Transverse colon (tissue), 4 donors: ENCODE results near the gene B3GNT3. TPM values are rescaled to one million over a fixed set of nuclear protein-coding genes. Genes with fewer than 3 reads are reported as not detected.

Source experiments
- DNase-seq: peaks from one replicate; pipeline ENCODE4 v3.0.0-alpha.2; 2019
- H3K27ac ChIP-seq, 4 donors: fragments of 200-600 bp; sonication (generic); 2 replicates each; pipeline ENCODE4 v1.5.1; 2016 to 2018; ENCODE audit warnings: inconsistent platforms in 4 of 4
- H3K27me3 ChIP-seq: fragments of 200-600 bp; sonication (generic); 2 replicates; pipeline ENCODE4 v1.5.1; 2017; ENCODE audit warnings: inconsistent platforms
- H3K36me3 ChIP-seq, 4 donors: fragments of 200-600 bp; sonication (generic); 2 replicates each; pipeline ENCODE4 v1.5.1; 2017 to 2019; ENCODE audit warnings: inconsistent platforms in 4 of 4
- H3K4me1 ChIP-seq, 4 donors: fragments of 200-600 bp; sonication (generic); 2 replicates each; pipeline ENCODE4 v1.5.1; 2017 to 2020; ENCODE audit warnings: inconsistent platforms in 4 of 4
- H3K4me3 ChIP-seq, 4 donors: fragments of 200-600 bp; sonication (generic); 1 replicate in 1 of 4; 2 replicates in 3 of 4; pipeline versions ENCODE4 v1.5.1 to v1.6.1; 2017 to 2019; ENCODE audit warnings: inconsistent platforms in 4 of 4
- H3K9me3 ChIP-seq, 2 donors: fragments of 200-600 bp; sonication (generic); 2 replicates each; pipeline ENCODE4 v1.5.1; 2017 to 2019; ENCODE audit warnings: inconsistent platforms in 2 of 2
- EP300 ChIP-seq: sonication (generic); formaldehyde crosslinking; IDR thresholded peaks from one replicate; pipeline ENCODE4 v1.6.1; 2017; ENCODE audit warnings: antibody characterized with exemption, low read depth
- POLR2A ChIP-seq: fragments of 450-650 bp; IDR thresholded peaks from one replicate; pipeline ENCODE4 v1.6.1; 2016; ENCODE audit warnings: antibody characterized with exemption, mild to moderate bottlenecking, moderate library complexity
- POLR2AphosphoS5 ChIP-seq, 3 donors: sonication (generic); formaldehyde crosslinking; IDR thresholded peaks; one replicate each; pipeline ENCODE4 v1.6.1; 2016; ENCODE audit warnings: antibody characterized with exemption in 3 of 3
- WGBS, 2 donors: methylation state at CpG; one replicate each; pipeline ENCODE4 v1.1.5; 2018; ENCODE audit warnings: low coverage in 1 of 2; 5-methylcytosine and 5-hydroxymethylcytosine counted together
- in situ Hi-C, 4 donors: fragments of 200-750 bp; cut with MboI; loops; one replicate each; pipeline versions ENCODE4 v1.15.0 to v1.15.1; 2017; ENCODE audit warnings: low sequenced_read_pairs in 3 of 4, low pct_ligation_motif_present in 1 of 4, low pct_unique_long_range_greater_than_20kb in 1 of 4
- intact Hi-C: fragments of 100-400 bp; cut with DNase I; formaldehyde crosslinking; loops from one replicate; pipeline ENCODE4 v1.15.1; 2023; ENCODE audit warnings: low total_unique reads
- total RNA-seq, 4 donors: library from RNA; depleted of rRNA; stranded (reverse); fragments of >200 nt; gene quantifications; one replicate each; pipeline ENCODE4 v1.1.0, GENCODE V29; 2016
- TF ChIP-seq, protein P1 (sequence below), 5 experiments: fragments of 200-600 bp in 3 of 5; fragments of 450-650 bp in 2 of 5; sonication (generic) in 3 of 5; IDR thresholded peaks; 1 replicate in 2 of 5; 2 replicates in 3 of 5; pipeline ENCODE4 v1.5.1; 2016 to 2017; ENCODE audit warnings: antibody characterized with exemption in 5 of 5, inconsistent platforms in 3 of 5, mild to moderate bottlenecking in 2 of 5, moderate library complexity in 1 of 5

Gene B3GNT3
- total RNA-seq, 4 donors from 2014 or later: 52.1 to 180 (median 144) TPM

DNA sequence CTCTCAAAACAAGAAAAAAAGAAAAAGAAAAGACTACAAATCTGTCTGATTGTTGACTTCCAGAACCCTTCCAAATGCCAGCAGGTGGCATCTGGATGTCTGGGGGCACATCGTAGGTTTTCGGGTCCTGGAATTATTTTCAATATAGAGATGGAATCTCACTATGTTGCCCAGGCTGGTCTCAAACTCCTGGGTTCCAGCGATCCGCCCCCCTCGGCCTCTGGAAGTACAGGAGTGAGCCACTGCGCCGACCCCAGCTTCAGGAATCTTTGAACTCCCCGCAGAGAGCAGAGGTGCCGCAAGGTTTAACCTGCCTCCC is 567 bp upstream of the B3GNT3 start:
- WGBS, 2 donors: 25 to 33% methylated on average over 2 to 9 of the region's 9 CpGs
- TF ChIP-seq, protein P1, sequence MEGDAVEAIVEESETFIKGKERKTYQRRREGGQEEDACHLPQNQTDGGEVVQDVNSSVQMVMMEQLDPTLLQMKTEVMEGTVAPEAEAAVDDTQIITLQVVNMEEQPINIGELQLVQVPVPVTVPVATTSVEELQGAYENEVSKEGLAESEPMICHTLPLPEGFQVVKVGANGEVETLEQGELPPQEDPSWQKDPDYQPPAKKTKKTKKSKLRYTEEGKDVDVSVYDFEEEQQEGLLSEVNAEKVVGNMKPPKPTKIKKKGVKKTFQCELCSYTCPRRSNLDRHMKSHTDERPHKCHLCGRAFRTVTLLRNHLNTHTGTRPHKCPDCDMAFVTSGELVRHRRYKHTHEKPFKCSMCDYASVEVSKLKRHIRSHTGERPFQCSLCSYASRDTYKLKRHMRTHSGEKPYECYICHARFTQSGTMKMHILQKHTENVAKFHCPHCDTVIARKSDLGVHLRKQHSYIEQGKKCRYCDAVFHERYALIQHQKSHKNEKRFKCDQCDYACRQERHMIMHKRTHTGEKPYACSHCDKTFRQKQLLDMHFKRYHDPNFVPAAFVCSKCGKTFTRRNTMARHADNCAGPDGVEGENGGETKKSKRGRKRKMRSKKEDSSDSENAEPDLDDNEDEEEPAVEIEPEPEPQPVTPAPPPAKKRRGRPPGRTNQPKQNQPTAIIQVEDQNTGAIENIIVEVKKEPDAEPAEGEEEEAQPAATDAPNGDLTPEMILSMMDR (IDR thresholded peaks at IDR 0.05): no peak
- TF ChIP-seq POLR2A (no peak), POLR2AphosphoS5 (IDR thresholded peaks at IDR 0.05) (no peak), EP300 (no peak)
- Histone ChIP-seq H3K36me3 (no peaks in the 10 kb centered on the region), H3K9me3 (no peaks in the 10 kb centered on the region), H3K27ac (peak overlapping the region; percentile 91 to 92 (median 92)), H3K4me1 (peaks cover 20 to 59% (median 42%) of the 10 kb centered on the region in 4 donors), H3K27me3 (peaks cover 34% of the 10 kb centered on the region), H3K4me3 (peak overlapping the region in 2 of 4 donors; percentile 52 to 58)
- no peak for DNase-seq
- in situ Hi-C loops: no loop called here
- intact Hi-C loops: no loop called here

DNA sequence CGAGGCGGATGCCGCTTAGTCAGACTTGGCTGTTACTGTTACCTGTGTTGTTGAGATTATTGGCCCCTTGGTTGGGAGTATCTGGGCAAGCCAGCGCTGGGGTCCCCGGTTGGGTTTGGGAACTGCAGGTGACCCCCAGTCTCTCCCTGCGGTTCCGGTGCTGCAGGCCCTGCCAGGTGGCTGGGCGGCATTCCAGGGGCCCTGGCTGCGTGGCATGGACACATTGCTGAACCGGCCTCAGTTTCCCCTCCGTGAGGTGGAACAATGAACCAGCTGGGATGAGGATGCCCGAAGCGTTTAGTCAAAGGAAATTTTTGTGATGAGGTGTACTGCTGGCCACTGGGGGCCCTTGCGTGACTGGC is 538 bp downstream of the B3GNT3 start:
- Histone ChIP-seq H3K9me3 (no peaks in the 10 kb centered on the region), H3K36me3 (no peaks in the 10 kb centered on the region), H3K4me1 (peaks cover 16 to 49% (median 38%) of the 10 kb centered on the region in 4 donors), H3K4me3 (peak overlapping the region in 3 of 4 donors; percentile 52 to 58 (median 54)), H3K27me3 (peaks cover 34% of the 10 kb centered on the region), H3K27ac (peak overlapping the region; percentile 91 to 92 (median 92))
- WGBS, 2 donors: 20% methylated on average over 14 of the region's 14 CpGs; no CpG with 5 or more reads in 1 of the 2 donors
- DNase-seq: no peak
- TF ChIP-seq, protein P1 (IDR thresholded peaks at IDR 0.05): no peak
- TF ChIP-seq POLR2AphosphoS5 (IDR thresholded peaks at IDR 0.05) (no peak), EP300 (no peak), POLR2A (no peak)
- in situ Hi-C loops: no loop called here
- intact Hi-C loops: no loop called here

DNA sequence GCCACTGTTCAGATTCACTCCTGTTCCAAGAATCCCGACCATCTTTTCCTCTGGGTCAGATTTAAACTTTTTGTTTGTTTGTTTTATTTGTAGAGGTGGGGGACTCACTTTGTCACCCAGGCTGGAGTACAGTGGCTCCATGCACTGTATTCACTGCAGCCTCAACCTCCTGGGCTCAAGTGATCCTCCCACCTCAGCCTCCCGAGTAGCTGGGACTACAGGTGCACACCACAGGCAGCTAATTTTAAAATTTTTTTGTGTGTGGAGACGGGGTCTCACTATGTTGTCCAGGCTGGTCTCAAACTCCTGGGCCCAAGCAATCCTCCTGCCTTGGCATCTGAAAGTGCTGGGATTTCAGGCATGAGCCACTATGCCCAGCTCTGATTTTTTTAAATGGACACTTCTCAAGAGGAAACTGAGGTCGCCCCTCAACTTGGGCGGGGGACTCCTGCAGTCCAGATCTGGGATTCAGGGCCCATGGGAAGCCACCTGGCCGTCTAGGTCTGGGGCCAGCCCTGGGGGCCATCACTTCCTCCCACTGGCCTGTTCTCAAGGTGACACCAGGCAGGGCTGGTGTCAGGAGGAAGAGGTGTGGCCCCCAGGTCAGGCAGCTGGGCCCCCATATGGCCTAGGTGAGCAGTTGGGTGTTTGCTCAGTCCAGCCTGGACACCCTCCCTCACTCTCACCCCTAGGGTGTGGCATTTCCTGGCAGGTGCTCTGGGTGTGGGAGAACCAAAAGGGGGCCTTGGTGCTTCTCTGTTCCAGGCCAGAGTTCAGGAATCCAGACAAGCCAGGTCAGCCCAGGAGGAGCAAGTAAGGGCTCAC is 1.3 kb downstream of the B3GNT3 start:
- WGBS, 2 donors: 13 to 48% methylated on average over 2 to 6 of the region's 6 CpGs
- in situ Hi-C loops: no loop called here
- peak; percentile 87 for DNase-seq

DNA sequence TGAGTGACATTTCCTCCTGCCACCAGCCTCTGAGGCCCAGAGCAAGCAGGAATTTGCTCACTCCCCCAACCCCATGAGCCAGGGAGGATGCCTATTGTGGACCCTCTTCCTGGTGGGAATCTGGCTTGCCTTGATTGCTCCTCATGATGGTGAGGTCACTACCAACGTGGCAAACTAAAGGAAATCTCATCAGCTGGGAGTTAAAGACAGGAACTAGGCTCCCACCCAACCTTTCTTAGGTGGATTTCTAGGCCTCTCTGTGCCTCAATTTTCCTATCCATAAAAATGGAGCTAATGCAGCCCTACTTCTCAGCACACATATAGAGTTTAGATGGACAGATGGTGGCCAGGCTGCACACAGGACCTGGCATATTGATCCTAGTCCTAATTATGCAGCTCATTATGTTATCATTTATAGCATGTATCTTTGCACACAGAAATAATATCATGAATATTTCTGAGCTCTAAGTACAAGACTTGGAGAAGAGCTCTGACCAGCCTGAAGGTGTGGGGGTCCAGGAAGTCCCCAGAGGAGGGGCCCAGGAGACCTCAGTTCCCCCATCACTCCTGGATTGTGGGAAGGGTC is 2.0 kb downstream of the B3GNT3 start:
- H3K27ac ChIP-seq: peak overlapping the region; percentile 91 to 92 (median 92)
- no peaks in the 10 kb centered on the region for H3K36me3 ChIP-seq
- no peaks in the 10 kb centered on the region for H3K9me3 ChIP-seq
- TF ChIP-seq POLR2AphosphoS5 (IDR thresholded peaks at IDR 0.05) (peak in 1 of 3 donors; percentile 2), EP300 (no peak)
- TF ChIP-seq, protein P1 (IDR thresholded peaks at IDR 0.05): no peak
- WGBS, 2 donors: 17% methylated on average over 1 of the region's 1 CpG; no CpG with 5 or more reads in 1 of the 2 donors
- H3K27me3 ChIP-seq: peaks cover 34% of the 10 kb centered on the region
- H3K4me3 ChIP-seq: peak overlapping the region in 2 of 4 donors; percentile 4 to 28
- intact Hi-C loops (no loop called here), in situ Hi-C loops (no loop called here)
- H3K4me1 ChIP-seq: peaks cover 5 to 34% (median 26%) of the 10 kb centered on the region in 4 donors
- DNase-seq: no peak

More for the DNA sequence above, 1.3 kb downstream of the B3GNT3 start:
- no peaks in the 10 kb centered on the region for H3K9me3 ChIP-seq
- H3K27me3 ChIP-seq: peaks cover 34% of the 10 kb centered on the region
- TF ChIP-seq POLR2AphosphoS5 (IDR thresholded peaks at IDR 0.05) (peak; percentile 83 to 96 (median 85)), EP300 (peak; percentile 97), POLR2A (peak; percentile 86)
- TF ChIP-seq, protein P1 (IDR thresholded peaks at IDR 0.05): no peak
- H3K4me1 ChIP-seq: peaks cover 8 to 42% (median 31%) of the 10 kb centered on the region in 4 donors
- H3K4me3 ChIP-seq: peak overlapping the region in 3 of 4 donors; percentile 52 to 58 (median 54)
- intact Hi-C loops: no loop called here
- H3K27ac ChIP-seq: peak overlapping the region; percentile 91 to 92 (median 92)
- H3K36me3 ChIP-seq: no peaks in the 10 kb centered on the region
